Liver (tissue), 9 donors: ENCODE measurements around the gene SLC37A4. TPM values are rescaled to one million over a fixed set of nuclear protein-coding genes. Genes with fewer than 3 reads are reported as not detected.

ENCODE experiments used
- DNase-seq: peaks from one replicate; pipeline ENCODE4 v3.0.0-alpha.2; 2017; ENCODE audit warnings: low spot score
- H3K27ac ChIP-seq, 2 donors: one replicate each; pipeline ENCODE4 v1.7.0; 2013; ENCODE audit warnings: inconsistent platforms in 2 of 2, low read length in 2 of 2, control low read depth in 1 of 2, low read depth in 1 of 2, mild to moderate bottlenecking in 1 of 2
- H3K27me3 ChIP-seq, 4 donors: one replicate each; pipeline versions ENCODE4 v1.6.1 to v1.7.0; 2013; ENCODE audit warnings: low read length in 3 of 4, inconsistent platforms in 1 of 4, mild to moderate bottlenecking in 1 of 4, moderate library complexity in 1 of 4; ENCODE audit not compliant: control insufficient read depth in 4 of 4, insufficient read depth in 4 of 4
- H3K36me3 ChIP-seq, 4 donors: one replicate each; pipeline versions ENCODE4 v1.6.1 to v1.7.0; 2013; ENCODE audit warnings: low read length in 3 of 4, mild to moderate bottlenecking in 3 of 4, low read depth in 1 of 4, moderate library complexity in 1 of 4; ENCODE audit not compliant: control insufficient read depth in 4 of 4, insufficient read depth in 3 of 4
- H3K4me1 ChIP-seq, 4 donors: one replicate each; pipeline versions ENCODE4 v1.6.1 to v1.7.0; 2013; ENCODE audit warnings: low read length in 3 of 4, mild to moderate bottlenecking in 3 of 4, moderate library complexity in 1 of 4; ENCODE audit not compliant: control insufficient read depth in 4 of 4, insufficient read depth in 4 of 4
- H3K4me3 ChIP-seq, 3 donors: one replicate each; pipeline versions ENCODE4 v1.6.1 to v1.7.0; 2013; ENCODE audit warnings: low read length in 3 of 3, control low read depth in 1 of 3, low read depth in 1 of 3, mild to moderate bottlenecking in 1 of 3
- H3K9ac ChIP-seq, 2 donors: one replicate each; pipeline ENCODE4 v1.7.0; 2013; ENCODE audit warnings: low read length in 2 of 2, mild to moderate bottlenecking in 2 of 2, moderate library complexity in 2 of 2, control low read depth in 1 of 2, low read depth in 1 of 2
- H3K9me3 ChIP-seq, 4 donors: one replicate each; pipeline versions ENCODE4 v1.6.1 to v1.7.0; 2013; ENCODE audit warnings: low read length in 3 of 4; ENCODE audit not compliant: control insufficient read depth in 4 of 4
- ATF3 ChIP-seq: IDR thresholded peaks from 2 replicates; pipeline ENCODE4 v1.6.1; 2016; ENCODE audit warnings: antibody characterized with exemption
- CTCF ChIP-seq: fragments of 150-350 bp; IDR thresholded peaks from 2 replicates; pipeline ENCODE4 v1.5.1; 2017; ENCODE audit warnings: improper control_type of control experiment, low read depth, low read length; ENCODE audit not compliant: missing input control
- EGR1 ChIP-seq, 2 donors: IDR thresholded peaks; 2 replicates each; pipeline ENCODE4 v1.6.1; 2016 to 2018; ENCODE audit warnings: antibody characterized with exemption in 2 of 2, low read depth in 2 of 2
- FOXA1 ChIP-seq: IDR thresholded peaks from 2 replicates; pipeline ENCODE4 v1.6.1; 2016; ENCODE audit warnings: antibody characterized with exemption
- FOXA2 ChIP-seq: IDR thresholded peaks from 2 replicates; pipeline ENCODE4 v1.6.1; 2016; ENCODE audit warnings: antibody characterized with exemption
- GABPA ChIP-seq, 2 donors: IDR thresholded peaks in 1 of 2; conservative IDR thresholded peaks in 1 of 2; 2 replicates each; pipeline ENCODE4 v1.6.1; 2016; ENCODE audit warnings: antibody characterized with exemption in 2 of 2, mild to moderate bottlenecking in 1 of 2, moderate library complexity in 1 of 2
- HNF4A ChIP-seq, 2 donors: conservative IDR thresholded peaks; 2 replicates each; pipeline ENCODE4 v1.6.1; 2016; ENCODE audit warnings: antibody characterized with exemption in 2 of 2, mild to moderate bottlenecking in 2 of 2
- HNF4G ChIP-seq: IDR thresholded peaks from 2 replicates; pipeline ENCODE4 v1.6.1; 2016; ENCODE audit warnings: antibody characterized with exemption
- JUND ChIP-seq, 2 donors: IDR thresholded peaks; 2 replicates each; pipeline ENCODE4 v1.6.1; 2016; ENCODE audit warnings: antibody characterized with exemption in 2 of 2
- MAX ChIP-seq: IDR thresholded peaks from 2 replicates; pipeline ENCODE4 v1.6.1; 2016; ENCODE audit warnings: antibody characterized with exemption
- NR2F2 ChIP-seq: IDR thresholded peaks from 2 replicates; pipeline ENCODE4 v1.6.1; 2016; ENCODE audit warnings: antibody characterized with exemption
- RAD21 ChIP-seq, 2 donors: IDR thresholded peaks; 2 replicates each; pipeline ENCODE4 v1.6.1; 2016; ENCODE audit warnings: antibody characterized with exemption in 2 of 2, mild to moderate bottlenecking in 2 of 2
- RXRA ChIP-seq, 2 donors: IDR thresholded peaks; 2 replicates each; pipeline ENCODE4 v1.6.1; 2017 to 2018; ENCODE audit warnings: antibody characterized with exemption in 2 of 2, mild to moderate bottlenecking in 1 of 2
- SP1 ChIP-seq: IDR thresholded peaks from 2 replicates; pipeline ENCODE4 v1.6.1; 2018; ENCODE audit warnings: antibody characterized with exemption, mild to moderate bottlenecking
- TAF1 ChIP-seq: conservative IDR thresholded peaks from 2 replicates; pipeline ENCODE4 v1.6.1; 2016; ENCODE audit warnings: antibody characterized with exemption, mild to moderate bottlenecking
- YY1 ChIP-seq: IDR thresholded peaks from 2 replicates; pipeline ENCODE4 v1.6.1; 2016; ENCODE audit warnings: antibody characterized with exemption, mild to moderate bottlenecking
- ZBTB33 ChIP-seq: IDR thresholded peaks from 2 replicates; pipeline ENCODE4 v1.6.1; 2016; ENCODE audit warnings: antibody characterized with exemption
- WGBS: extraction: QIAGEN DNeasy Blood & Tissue Kit; methylation state at CpG from one replicate; pipeline ENCODE4 v1.1.7; 2013; 5-methylcytosine and 5-hydroxymethylcytosine counted together
- polyA plus RNA-seq, 2 donors: library from polyadenylated mRNA; stranded (reverse) in 1 of 2; unstranded in 1 of 2; fragments of 200-250 nt in 1 of 2; fragments of >200 nt in 1 of 2; fragmentation: Nextera tagmentation in 1 of 2; extraction: Ambion mirVana in 1 of 2; gene quantifications; one replicate each; pipeline versions ENCODE4 v1.2.1 to v1.2.3, GENCODE V29; 2013 to 2015
- total RNA-seq, 2 donors: library from RNA; depleted of rRNA; stranded (reverse); fragments of >200 nt; gene quantifications; one replicate each; pipeline ENCODE4 v1.2.3, GENCODE V29; 2014
- donor health status: healthy.
- donor health status: healthy.
- donor health status: healthy.
- donor health status: healthy.
- donor health status: healthy.

Gene SLC37A4
- total and polyA plus RNA-seq, 4 donors = 62.7 to 184 (median 96.3) TPM

- no peaks in the 10 kb centered on the region for H3K4me1 ChIP-seq
- no peak overlapping the region for H3K9ac ChIP-seq
- no peak overlapping the region for H3K4me3 ChIP-seq
- H3K36me3 ChIP-seq = peaks cover 19 to 66% (median 53%) of the 10 kb centered on the region in 4 donors
- no peak for DNase-seq
- no peak for TF ChIP-seq SP1
- no peak for TF ChIP-seq TAF1
- H3K27ac ChIP-seq = no peak overlapping the region
- no peaks in the 10 kb centered on the region for H3K9me3 ChIP-seq
- 91% methylated on average over 19 of the region's 19 CpGs for WGBS
- H3K27me3 ChIP-seq = no peaks in the 10 kb centered on the region
These were observed 48.2 kb upstream of the SLC37A4 start for GRCh38 chr11:119078675-119079420.

GRCh38 chr11:119077839-119078238, 47.2 kb upstream of the SLC37A4 start:
- TF ChIP-seq ZBTB33 (no peak), FOXA2 (no peak), HNF4A (conservative IDR thresholded peaks at IDR 0.05) (no peak), YY1 (no peak), JUND (IDR thresholded peaks at IDR 0.05) (no peak), EGR1 (IDR thresholded peaks at IDR 0.05; ENCODE audit: low read depth in 2 of 2) (no peak), NR2F2 (no peak)
- H3K27me3 ChIP-seq = no peaks in the 10 kb centered on the region
- H3K36me3 ChIP-seq = peaks cover 21 to 76% (median 63%) of the 10 kb centered on the region in 4 donors
- no peak overlapping the region for H3K4me3 ChIP-seq
- H3K9me3 ChIP-seq = no peaks in the 10 kb centered on the region
- no peaks in the 10 kb centered on the region for H3K4me1 ChIP-seq
- 96% methylated on average over 11 of the region's 11 CpGs for WGBS
- H3K27ac ChIP-seq = no peak overlapping the region
- H3K9ac ChIP-seq = no peak overlapping the region
- no peak for DNase-seq

GRCh38 chr11:119067371-119068222, 36.9 kb upstream of the SLC37A4 start, which contains the start of gene VPS11:
VPS11 (plus strand) TSS chr11:119067818; CDS start chr11:119067824, 6 bp downstream.
- H3K4me3 ChIP-seq = peak within 1 kb of the TSS; percentile 45 to 97 (median 67)
- H3K36me3 ChIP-seq = peaks cover 7 to 22% (median 16%) of the 10 kb centered on the region in 4 donors
- WGBS = under 1% methylated on average over 49 of the region's 49 CpGs

More at GRCh38 chr11:119067371-119068222, 36.9 kb upstream of the SLC37A4 start, which contains the start of gene VPS11:
- Histone ChIP-seq H3K9me3 (no peaks in the 10 kb centered on the region), H3K9ac (peak within 1 kb of the TSS; percentile 73 to 76), H3K27me3 (no peaks in the 10 kb centered on the region), H3K27ac (peak within 1 kb of the TSS; percentile 65 to 87), H3K4me1 (peaks cover 2 to 27% (median 20%) of the 10 kb centered on the region in 4 donors)
- TF ChIP-seq FOXA2 (no peak), JUND (IDR thresholded peaks at IDR 0.05) (peak in 1 of 2 donors; percentile 41), TAF1 (peak; percentile 58), ATF3 (peak; percentile 37), HNF4A (conservative IDR thresholded peaks at IDR 0.05) (peak; percentile 17 to 25), EGR1 (IDR thresholded peaks at IDR 0.05; ENCODE audit: low read depth in 2 of 2) (no peak), RXRA (IDR thresholded peaks at IDR 0.05) (peak; percentile 31 to 59), SP1 (peak; percentile 61), YY1 (peak; percentile 99), MAX (peak; percentile 88), RAD21 (IDR thresholded peaks at IDR 0.05) (peak in 1 of 2 donors; percentile 40), GABPA (IDR thresholded peaks at IDR 0.05 in 1 of 2, conservative IDR thresholded peaks at IDR 0.05 in 1 of 2) (peak; percentile 47 to 93), HNF4G (no peak), ZBTB33 (peak; percentile 79), CTCF (no peak), NR2F2 (peak; percentile 42), FOXA1 (peak; percentile 19)
- DNase-seq = peak; percentile 97
